ENCODE data around the gene ENTPD2. TPM values are rescaled to one million over a fixed set of nuclear protein-coding genes. Genes with fewer than 3 reads are reported as not detected.

Gene ENTPD2
- total and polyA plus RNA-seq, 2 of the 4 experiments (the other 2 are of a cell fraction) = not detected

GRCh38 chr9:137083394-137084004 lies 29.6 kb upstream of the ENTPD2 start (continued):
- peak; percentile 37 for TF ChIP-seq MAFK (IDR thresholded peaks at IDR 0.05; ENCODE audit: low read depth, low read length)

GRCh38 chr9:137082925-137083290 lies 29.0 kb upstream of the ENTPD2 start:
- H3K9me1 ChIP-seq (ENCODE audit: insufficient read depth, low read length) = peaks cover 6% of the 10 kb centered on the region
- no peak overlapping the region for H3K23ac ChIP-seq (ENCODE audit: low read depth, low read length)
- H3K27me3 ChIP-seq (ENCODE audit: control insufficient read depth, insufficient read depth, low read length) = no peaks in the 10 kb centered on the region
- no peak overlapping the region for H3K4me3 ChIP-seq (ENCODE audit: insufficient read depth, low read depth, low read length)
- intact Hi-C loops (cut with micrococcal nuclease) (no loop called here), dilution Hi-C loops (cut with HindIII; ENCODE audit: low sequenced_read_pairs, unreplicated experiment) (no loop called here), in situ Hi-C loops (cut with MboI; ENCODE audit: low sequenced_read_pairs) (no loop called here)
- H2BK5ac ChIP-seq (ENCODE audit: low read depth, low read length, poor library complexity, severe bottlenecking) = peak overlapping the region; percentile 87
- peaks cover 10% of the 10 kb centered on the region for H4K20me1 ChIP-seq (ENCODE audit: insufficient read depth, low read length)
- ChIA-PET POLR2A (ENCODE audit: unreplicated experiment) (no interaction called here), CTCF (interaction anchor here (0.7 to 1.1 kb wide), 3 partner anchors 19 to 154 kb away, joined by 3 to 6 read pairs (median 3); no protein-coding TSS in a partner anchor)
- peaks cover 15% of the 10 kb centered on the region for H3K4me1 ChIP-seq (ENCODE audit: control insufficient read depth, insufficient read depth, low read length)
- H3K36me3 ChIP-seq (ENCODE audit: control insufficient read depth, insufficient read depth, low read length) = peaks cover 24% of the 10 kb centered on the region; the same call in 1 of the 2 replicates
- no TSS peak for BruUV-seq (replicated peaks)
- peak overlapping the region; percentile 22; the same call in 1 of the 2 replicates for H3K18ac ChIP-seq (ENCODE audit: low read depth, low read length)
- peaks cover 18 to 57% of the 10 kb centered on the region in 2 experiments for H3K79me1 ChIP-seq (ENCODE audit: low read depth in 1 of 2, low read length in 2 of 2)
- no peak for DNase-seq
- peak overlapping the region; percentile 27; the same call in 1 of the 3 replicates for H2BK15ac ChIP-seq (ENCODE audit: low read depth, low read length)
- H3K4ac ChIP-seq (ENCODE audit: low read depth, low read length) = peak overlapping the region; percentile 78
- H2AFZ ChIP-seq (replicated peaks; ENCODE audit: low read length, poor library complexity) = peak overlapping the region; percentile 93
- H3K27ac ChIP-seq (ENCODE audit: insufficient read depth, low read length) = peak overlapping the region; percentile 65
- H2AK5ac ChIP-seq (ENCODE audit: low read depth, low read length) = peak overlapping the region; percentile 76
- peak overlapping the region; percentile 85 for H4K91ac ChIP-seq (ENCODE audit: insufficient read depth, low read depth, low read length)
- no peaks in the 10 kb centered on the region for H3K9me3 ChIP-seq (ENCODE audit: control insufficient read depth, insufficient read depth, low read length)
- peak overlapping the region; percentile 29; the same call in 1 of the 2 replicates for H3K4me2 ChIP-seq (ENCODE audit: low read depth, low read length)
- 67% methylated on average over 1 of the region's 8 CpGs; no CpG with 5 or more reads in 1 of the 2 experiments for WGBS, 2 experiments (ENCODE audit: extremely low coverage in 2 of 2, insufficient read length in 1 of 2)
- ATAC-seq (ENCODE audit: low read depth) = no peak
- H3K14ac ChIP-seq (replicated peaks; ENCODE audit: low read depth, low read length) = peak overlapping the region; percentile 31
- H3K56ac ChIP-seq (ENCODE audit: extremely low read depth, insufficient read depth, low read length) = peak overlapping the region; percentile 35; the same call in 1 of the 2 replicates
- peak overlapping the region; percentile 3 for H2BK20ac ChIP-seq (ENCODE audit: low read depth, low read length)
- H2BK120ac ChIP-seq (ENCODE audit: low read depth, low read length) = peak overlapping the region; percentile 64
- peak overlapping the region; percentile 47; the same call in 1 of the 2 replicates for H4K5ac ChIP-seq (ENCODE audit: low read depth, low read length)
- peak overlapping the region; percentile 28 for H2AK9ac ChIP-seq (replicated peaks; ENCODE audit: low read depth, low read length, poor library complexity)
- H4K8ac ChIP-seq (ENCODE audit: low read depth in 2 of 2, low read length in 2 of 2) = peak overlapping the region; percentile 28 to 81; a peak in 3 of 4 replicates
- no peak overlapping the region for H3K9ac ChIP-seq (ENCODE audit: low read depth, low read length)
- TF ChIP-seq MAFK (IDR thresholded peaks at IDR 0.05; ENCODE audit: low read depth, low read length) = no peak
- TF ChIP-seq BHLHE40 (IDR thresholded peaks at IDR 0.05; ENCODE audit: low read depth, low read length) = no peak
- no peak for TF ChIP-seq RFX5 (IDR thresholded peaks at IDR 0.05; ENCODE audit: low read depth, low read length)
- no peak for TF ChIP-seq CEBPB (IDR thresholded peaks at IDR 0.05; ENCODE audit: low read depth, low read length)
- TF ChIP-seq, protein P1, sequence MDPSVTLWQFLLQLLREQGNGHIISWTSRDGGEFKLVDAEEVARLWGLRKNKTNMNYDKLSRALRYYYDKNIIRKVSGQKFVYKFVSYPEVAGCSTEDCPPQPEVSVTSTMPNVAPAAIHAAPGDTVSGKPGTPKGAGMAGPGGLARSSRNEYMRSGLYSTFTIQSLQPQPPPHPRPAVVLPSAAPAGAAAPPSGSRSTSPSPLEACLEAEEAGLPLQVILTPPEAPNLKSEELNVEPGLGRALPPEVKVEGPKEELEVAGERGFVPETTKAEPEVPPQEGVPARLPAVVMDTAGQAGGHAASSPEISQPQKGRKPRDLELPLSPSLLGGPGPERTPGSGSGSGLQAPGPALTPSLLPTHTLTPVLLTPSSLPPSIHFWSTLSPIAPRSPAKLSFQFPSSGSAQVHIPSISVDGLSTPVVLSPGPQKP (IDR thresholded peaks at IDR 0.05; ENCODE audit: borderline replicate concordance, low read depth, low read length) = no peak
- TF ChIP-seq FOS (IDR thresholded peaks at IDR 0.05; ENCODE audit: low read depth, low read length) = no peak
- no peak for TF ChIP-seq CHD1 (IDR thresholded peaks at IDR 0.05; ENCODE audit: low read depth, low read length)
- no peak for TF ChIP-seq CTCF (conservative IDR thresholded peaks at IDR 0.05; ENCODE audit: low read depth, low read length)
- no peak for TF ChIP-seq POLR2A (IDR thresholded peaks at IDR 0.05; ENCODE audit: low read depth, low read length)
- TF ChIP-seq RAD21 (IDR thresholded peaks at IDR 0.05; ENCODE audit: low read length) = no peak
- no peak for TF ChIP-seq USF2 (IDR thresholded peaks at IDR 0.05; ENCODE audit: low read depth, low read length)
- TF ChIP-seq MXI1 (IDR thresholded peaks at IDR 0.05; ENCODE audit: borderline replicate concordance, low read depth, low read length) = no peak
- no peak for TF ChIP-seq NFE2L2 (IDR thresholded peaks at IDR 0.05; ENCODE audit: low read depth, low read length)

Measured in IMR-90 (cell line).